Measurements from ENCODE around the gene NLRP3.

The NLRP3 gene

DNA sequence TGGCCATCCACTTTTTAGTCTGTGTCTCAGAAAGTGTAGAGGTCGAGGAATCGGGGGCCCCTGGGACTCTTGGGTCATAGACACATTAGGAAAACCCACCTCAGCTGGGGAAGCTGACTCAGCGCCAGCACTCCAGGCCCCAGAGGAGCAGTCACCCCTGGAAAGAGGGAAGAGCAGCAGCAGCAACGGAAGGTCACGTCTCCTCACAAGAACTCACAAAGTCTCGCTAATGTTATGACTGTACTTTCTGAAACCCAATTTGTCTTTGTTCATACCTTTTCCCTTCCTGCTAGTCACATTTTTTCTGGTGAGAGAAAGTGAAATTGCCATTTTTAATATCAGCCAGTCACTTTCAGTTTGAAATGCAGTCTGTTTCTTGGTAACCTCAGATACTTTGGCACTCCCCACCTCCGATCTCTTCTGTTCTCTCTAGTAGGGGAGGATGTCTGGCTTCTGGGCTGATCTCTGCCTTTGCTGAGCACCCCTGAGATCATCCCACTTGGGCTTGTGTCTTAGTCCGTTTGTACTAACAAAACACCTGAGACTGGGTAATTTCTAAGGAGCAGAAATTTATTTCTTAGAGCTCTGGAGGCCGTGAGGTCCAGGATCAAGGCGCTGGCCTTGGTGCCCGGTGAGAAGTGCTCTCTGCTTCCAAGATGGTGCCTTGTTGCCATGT, 6.0 kb upstream of the NLRP3 start:
- no peak for TF ChIP-seq ATF2 (tag by site-specific recombination; IDR thresholded peaks at IDR 0.05; ENCODE audit: low read depth)
- no peak for TF ChIP-seq ZNF140 (tag by site-specific recombination; IDR thresholded peaks at IDR 0.05)
- Histone ChIP-seq H3K4me1 (ENCODE audit: control insufficient read depth, insufficient read depth, low read length) (no peaks in the 10 kb centered on the region), H3K27ac (ENCODE audit: extremely low read depth, low read depth, low read length) (no peak overlapping the region), H3K36me3 (ENCODE audit: control insufficient read depth in 2 of 2, insufficient read depth in 1 of 2, low read length in 2 of 2) (no peaks in the 10 kb centered on the region), H3K9me3 (ENCODE audit: control insufficient read depth, insufficient read depth, low read depth, low read length) (no peaks in the 10 kb centered on the region), H3K4me3 (ENCODE audit: low read depth, low read length) (no peak overlapping the region)
- ChIA-PET CTCF (no interaction called here), POLR2A (no interaction called here)

- Histone ChIP-seq H3K4me3 (ENCODE audit: low read depth, low read length) (no peak overlapping the region), H3K36me3 (ENCODE audit: control insufficient read depth in 2 of 2, insufficient read depth in 1 of 2, low read length in 2 of 2) (no peaks in the 10 kb centered on the region), H3K4me1 (ENCODE audit: control insufficient read depth, insufficient read depth, low read length) (no peaks in the 10 kb centered on the region), H3K9me3 (ENCODE audit: control insufficient read depth, insufficient read depth, low read depth, low read length) (no peaks in the 10 kb centered on the region), H3K27ac (ENCODE audit: extremely low read depth, low read depth, low read length) (no peak overlapping the region)
- TF ChIP-seq ZNF148 (tag by site-specific recombination; IDR thresholded peaks at IDR 0.05; ENCODE audit: borderline replicate concordance) (no peak), ZNF692 (tag by site-specific recombination; IDR thresholded peaks at IDR 0.05) (no peak), EGR2 (tag by site-specific recombination; IDR thresholded peaks at IDR 0.05; ENCODE audit: low read depth) (no peak), ZNF239 (tag by site-specific recombination; IDR thresholded peaks at IDR 0.05) (no peak), ZNF433 (tag by site-specific recombination; IDR thresholded peaks at IDR 0.05; ENCODE audit: low read depth) (no peak), SP3 (tag by site-specific recombination; IDR thresholded peaks at IDR 0.05) (no peak)
- TF ChIP-seq, protein P1, sequence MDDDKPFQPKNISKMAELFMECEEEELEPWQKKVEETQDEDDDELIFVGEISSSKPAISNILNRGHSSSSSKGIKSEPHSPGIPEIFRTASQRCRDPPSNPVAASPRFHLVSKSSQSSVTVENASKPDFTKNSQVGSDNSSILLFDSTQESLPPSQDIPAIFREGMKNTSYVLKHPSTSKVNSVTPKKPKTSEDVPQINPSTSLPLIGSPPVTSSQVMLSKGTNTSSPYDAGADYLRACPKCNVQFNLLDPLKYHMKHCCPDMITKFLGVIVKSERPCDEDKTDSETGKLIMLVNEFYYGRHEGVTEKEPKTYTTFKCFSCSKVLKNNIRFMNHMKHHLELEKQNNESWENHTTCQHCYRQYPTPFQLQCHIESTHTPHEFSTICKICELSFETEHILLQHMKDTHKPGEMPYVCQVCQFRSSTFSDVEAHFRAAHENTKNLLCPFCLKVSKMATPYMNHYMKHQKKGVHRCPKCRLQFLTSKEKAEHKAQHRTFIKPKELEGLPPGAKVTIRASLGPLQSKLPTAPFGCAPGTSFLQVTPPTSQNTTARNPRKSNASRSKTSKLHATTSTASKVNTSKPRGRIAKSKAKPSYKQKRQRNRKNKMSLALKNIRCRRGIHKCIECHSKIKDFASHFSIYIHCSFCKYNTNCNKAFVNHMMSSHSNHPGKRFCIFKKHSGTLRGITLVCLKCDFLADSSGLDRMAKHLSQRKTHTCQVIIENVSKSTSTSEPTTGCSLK (tag by site-specific recombination; IDR thresholded peaks at IDR 0.05) = no peak
- TF ChIP-seq, protein P2, sequence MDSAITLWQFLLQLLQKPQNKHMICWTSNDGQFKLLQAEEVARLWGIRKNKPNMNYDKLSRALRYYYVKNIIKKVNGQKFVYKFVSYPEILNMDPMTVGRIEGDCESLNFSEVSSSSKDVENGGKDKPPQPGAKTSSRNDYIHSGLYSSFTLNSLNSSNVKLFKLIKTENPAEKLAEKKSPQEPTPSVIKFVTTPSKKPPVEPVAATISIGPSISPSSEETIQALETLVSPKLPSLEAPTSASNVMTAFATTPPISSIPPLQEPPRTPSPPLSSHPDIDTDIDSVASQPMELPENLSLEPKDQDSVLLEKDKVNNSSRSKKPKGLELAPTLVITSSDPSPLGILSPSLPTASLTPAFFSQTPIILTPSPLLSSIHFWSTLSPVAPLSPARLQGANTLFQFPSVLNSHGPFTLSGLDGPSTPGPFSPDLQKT (IDR thresholded peaks at IDR 0.05; ENCODE audit: borderline replicate concordance, low read depth, low read length) = no peak
- CTCF ChIA-PET = interaction anchor here (0.7 kb wide), 1 partner anchor 81 kb away, joined by 3 read pairs; no protein-coding TSS in a partner anchor
- POLR2A ChIA-PET = no interaction called here
These were observed 4.2 kb upstream of the NLRP3 start for GRCh38 chr1:247411621-247412327.

- POLR2A ChIA-PET = no interaction called here
- Histone ChIP-seq H3K36me3 (ENCODE audit: control insufficient read depth in 2 of 2, insufficient read depth in 1 of 2, low read length in 2 of 2) (no peaks in the 10 kb centered on the region), H3K4me3 (ENCODE audit: low read depth, low read length) (no peak overlapping the region), H3K4me1 (ENCODE audit: control insufficient read depth, insufficient read depth, low read length) (no peaks in the 10 kb centered on the region), H3K27ac (ENCODE audit: extremely low read depth, low read depth, low read length) (no peak overlapping the region), H3K9me3 (ENCODE audit: control insufficient read depth, insufficient read depth, low read depth, low read length) (no peaks in the 10 kb centered on the region)
- CTCF ChIA-PET = no interaction called here
- TF ChIP-seq SP2 (tag by site-specific recombination; IDR thresholded peaks at IDR 0.05) = no peak
- TF ChIP-seq ATF2 (tag by site-specific recombination; IDR thresholded peaks at IDR 0.05; ENCODE audit: low read depth) = no peak
- TF ChIP-seq, protein P3, sequence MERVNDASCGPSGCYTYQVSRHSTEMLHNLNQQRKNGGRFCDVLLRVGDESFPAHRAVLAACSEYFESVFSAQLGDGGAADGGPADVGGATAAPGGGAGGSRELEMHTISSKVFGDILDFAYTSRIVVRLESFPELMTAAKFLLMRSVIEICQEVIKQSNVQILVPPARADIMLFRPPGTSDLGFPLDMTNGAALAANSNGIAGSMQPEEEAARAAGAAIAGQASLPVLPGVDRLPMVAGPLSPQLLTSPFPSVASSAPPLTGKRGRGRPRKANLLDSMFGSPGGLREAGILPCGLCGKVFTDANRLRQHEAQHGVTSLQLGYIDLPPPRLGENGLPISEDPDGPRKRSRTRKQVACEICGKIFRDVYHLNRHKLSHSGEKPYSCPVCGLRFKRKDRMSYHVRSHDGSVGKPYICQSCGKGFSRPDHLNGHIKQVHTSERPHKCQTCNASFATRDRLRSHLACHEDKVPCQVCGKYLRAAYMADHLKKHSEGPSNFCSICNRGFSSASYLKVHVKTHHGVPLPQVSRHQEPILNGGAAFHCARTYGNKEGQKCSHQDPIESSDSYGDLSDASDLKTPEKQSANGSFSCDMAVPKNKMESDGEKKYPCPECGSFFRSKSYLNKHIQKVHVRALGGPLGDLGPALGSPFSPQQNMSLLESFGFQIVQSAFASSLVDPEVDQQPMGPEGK (tag by site-specific recombination; IDR thresholded peaks at IDR 0.05) = no peak
These were observed 1.9 kb downstream of the NLRP3 start for GRCh38 chr1:247417831-247418230.

Data from HEK293 (cell line).